22Rv1 (cell line): ENCODE results near the gene CFAP157.

Source experiments
- ZFX ChIP-seq: fragments of 450-650 bp; IDR thresholded peaks from 2 replicates; pipeline ENCODE4 v1.6.1; 2017; ENCODE audit warnings: antibody characterized with exemption, borderline replicate concordance
- TF ChIP-seq, protein P1 (sequence below): fragments of 450-650 bp; IDR thresholded peaks from 2 replicates; pipeline ENCODE4 v1.5.1; 2017; ENCODE audit warnings: mild to moderate bottlenecking

DNA sequence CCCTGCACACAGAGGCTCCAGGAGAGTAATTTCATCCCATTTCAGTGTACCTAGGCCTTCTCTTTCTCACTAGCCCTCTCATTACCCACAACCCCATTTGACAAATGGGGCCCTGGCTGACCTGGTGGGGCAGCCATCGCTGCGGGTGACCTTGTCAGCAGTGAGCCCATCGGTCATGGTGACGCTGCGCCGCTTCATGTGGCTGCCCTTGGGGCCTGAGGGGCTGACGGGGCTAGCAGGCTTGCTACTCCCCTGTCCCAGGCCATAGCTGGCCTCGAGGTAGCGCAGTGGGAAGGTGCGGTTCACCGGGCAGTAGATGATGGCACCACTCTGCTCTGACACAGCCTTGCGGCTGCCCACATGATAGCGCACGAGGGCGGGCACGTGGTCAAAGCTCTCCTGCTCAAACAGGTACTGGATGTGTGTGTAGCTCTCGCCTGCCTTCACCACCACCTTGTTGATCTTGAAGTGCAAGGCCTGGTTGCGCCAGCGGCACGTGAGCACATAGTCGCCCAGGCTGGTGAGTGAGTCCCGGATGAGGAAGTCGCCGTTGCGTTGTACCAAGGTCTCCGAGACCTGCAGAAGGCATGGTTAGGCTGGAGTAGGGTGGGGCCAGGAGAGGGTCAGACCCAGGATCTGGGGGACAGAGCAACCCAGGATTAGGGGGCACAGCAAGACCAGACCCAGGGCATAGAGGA is 42.5 kb downstream of the CFAP157 start:
- TF ChIP-seq, protein P1, sequence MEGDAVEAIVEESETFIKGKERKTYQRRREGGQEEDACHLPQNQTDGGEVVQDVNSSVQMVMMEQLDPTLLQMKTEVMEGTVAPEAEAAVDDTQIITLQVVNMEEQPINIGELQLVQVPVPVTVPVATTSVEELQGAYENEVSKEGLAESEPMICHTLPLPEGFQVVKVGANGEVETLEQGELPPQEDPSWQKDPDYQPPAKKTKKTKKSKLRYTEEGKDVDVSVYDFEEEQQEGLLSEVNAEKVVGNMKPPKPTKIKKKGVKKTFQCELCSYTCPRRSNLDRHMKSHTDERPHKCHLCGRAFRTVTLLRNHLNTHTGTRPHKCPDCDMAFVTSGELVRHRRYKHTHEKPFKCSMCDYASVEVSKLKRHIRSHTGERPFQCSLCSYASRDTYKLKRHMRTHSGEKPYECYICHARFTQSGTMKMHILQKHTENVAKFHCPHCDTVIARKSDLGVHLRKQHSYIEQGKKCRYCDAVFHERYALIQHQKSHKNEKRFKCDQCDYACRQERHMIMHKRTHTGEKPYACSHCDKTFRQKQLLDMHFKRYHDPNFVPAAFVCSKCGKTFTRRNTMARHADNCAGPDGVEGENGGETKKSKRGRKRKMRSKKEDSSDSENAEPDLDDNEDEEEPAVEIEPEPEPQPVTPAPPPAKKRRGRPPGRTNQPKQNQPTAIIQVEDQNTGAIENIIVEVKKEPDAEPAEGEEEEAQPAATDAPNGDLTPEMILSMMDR = no peak
- no peak for TF ChIP-seq ZFX
